ENCODE data around the gene CD33.
"Not testable (repeated sequence)": the region's sequence is repeated elsewhere in the genome, so short reads cannot be mapped to it uniquely, and the experiment has no call there.

Gene CD33

DNA sequence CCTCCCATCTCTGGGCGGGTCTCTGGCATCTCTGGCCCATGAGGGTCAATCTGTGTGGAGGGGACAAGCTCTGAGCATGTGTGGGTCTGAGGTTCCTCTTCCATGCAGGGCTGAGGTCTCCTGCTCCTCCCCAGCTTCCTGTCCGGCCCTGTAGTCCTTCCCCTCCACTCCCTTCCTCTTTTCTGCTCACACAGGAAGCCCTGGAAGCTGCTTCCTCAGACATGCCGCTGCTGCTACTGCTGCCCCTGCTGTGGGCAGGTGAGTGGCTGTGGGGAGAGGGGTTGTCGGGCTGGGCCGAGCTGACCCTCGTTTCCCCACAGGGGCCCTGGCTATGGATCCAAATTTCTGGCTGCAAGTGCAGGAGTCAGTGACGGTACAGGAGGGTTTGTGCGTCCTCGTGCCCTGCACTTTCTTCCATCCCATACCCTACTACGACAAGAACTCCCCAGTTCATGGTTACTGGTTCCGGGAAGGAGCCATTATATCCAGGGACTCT is at the start of gene CD33:
Gene CD33, plus strand, starts transcription at position 183 of the 496 bp plus-strand sequence. Its CDS starts 39 bp downstream, at position 222.
- in situ Hi-C loops (cut with MboI; ENCODE audit: low sequenced_read_pairs): not testable (repeated sequence)

DNA sequence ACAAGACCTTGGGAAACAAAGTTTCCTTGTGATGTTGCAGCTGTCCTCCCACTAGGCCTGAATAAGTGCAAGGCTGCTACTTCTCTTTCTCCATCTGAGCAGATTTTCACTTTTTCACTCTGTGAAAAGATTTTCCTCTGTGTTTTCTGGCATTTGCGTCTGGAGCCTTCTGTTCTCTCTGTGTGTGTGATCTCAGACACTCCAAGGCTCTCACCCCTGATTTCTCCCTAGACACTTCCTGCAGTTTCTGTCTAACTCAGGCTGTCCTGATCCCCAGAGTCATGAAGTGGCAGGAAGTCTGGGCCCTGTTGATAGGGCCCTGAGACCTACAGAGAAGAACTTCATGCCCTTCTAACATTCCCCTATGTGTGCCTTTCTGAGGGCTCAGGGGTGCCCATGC is 45.6 kb upstream of the CD33 start:
- in situ Hi-C loops (cut with MboI; ENCODE audit: low sequenced_read_pairs): no loop called here

DNA sequence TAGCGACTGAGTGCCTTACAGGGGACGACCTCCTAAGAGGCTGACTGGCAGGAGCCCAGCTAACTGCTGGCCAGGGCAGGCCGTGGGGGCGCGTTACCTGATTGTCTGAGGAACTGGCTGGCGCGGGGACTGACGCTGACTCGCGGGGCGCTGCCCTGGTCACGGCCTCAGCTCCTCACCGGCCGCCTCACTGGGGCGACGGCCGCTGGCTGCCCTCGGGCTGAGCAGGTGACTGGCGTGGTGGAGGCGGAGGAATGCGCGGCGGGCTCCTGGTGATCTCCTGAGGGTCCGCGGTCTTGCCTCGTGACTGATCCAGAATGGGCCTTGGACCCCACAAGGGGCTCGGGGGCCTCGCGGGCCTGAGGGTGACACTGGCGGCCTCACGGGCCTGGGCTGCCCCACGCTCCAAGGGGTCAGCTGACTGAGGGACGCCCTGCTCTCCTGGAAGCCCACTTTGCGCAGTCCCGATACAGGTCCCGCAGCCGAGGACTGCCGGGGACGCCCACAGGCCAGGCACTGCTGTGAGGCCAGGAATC is 43.4 kb upstream of the CD33 start:
- in situ Hi-C loops (cut with MboI; ENCODE audit: low sequenced_read_pairs): no loop called here

DNA sequence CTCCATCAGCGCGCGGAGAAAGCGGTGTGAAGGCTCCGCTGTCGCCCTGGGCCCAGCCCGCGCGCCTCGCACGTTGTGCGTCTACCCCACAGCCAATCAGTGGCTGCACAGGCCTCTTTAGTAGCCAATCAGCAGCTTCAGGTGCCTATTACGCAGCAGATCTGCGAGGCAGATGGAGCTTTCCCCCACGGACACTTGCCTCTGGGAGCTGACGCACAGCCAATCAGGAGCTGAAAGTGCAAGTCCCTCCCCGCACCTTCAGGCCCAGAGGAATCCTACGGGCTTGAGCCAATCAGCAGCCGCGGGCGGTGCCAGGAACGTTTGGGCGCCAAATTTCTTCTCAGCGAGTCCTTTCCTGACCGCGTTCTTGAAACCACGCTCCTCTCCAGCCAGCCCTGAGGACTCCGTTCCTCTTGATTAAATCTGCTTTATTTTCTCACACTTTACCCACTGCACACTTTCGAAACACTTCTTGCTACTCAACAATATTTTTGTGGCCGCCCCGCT is 42.9 kb upstream of the CD33 start:
- in situ Hi-C loops (cut with MboI; ENCODE audit: low sequenced_read_pairs): no loop called here

DNA sequence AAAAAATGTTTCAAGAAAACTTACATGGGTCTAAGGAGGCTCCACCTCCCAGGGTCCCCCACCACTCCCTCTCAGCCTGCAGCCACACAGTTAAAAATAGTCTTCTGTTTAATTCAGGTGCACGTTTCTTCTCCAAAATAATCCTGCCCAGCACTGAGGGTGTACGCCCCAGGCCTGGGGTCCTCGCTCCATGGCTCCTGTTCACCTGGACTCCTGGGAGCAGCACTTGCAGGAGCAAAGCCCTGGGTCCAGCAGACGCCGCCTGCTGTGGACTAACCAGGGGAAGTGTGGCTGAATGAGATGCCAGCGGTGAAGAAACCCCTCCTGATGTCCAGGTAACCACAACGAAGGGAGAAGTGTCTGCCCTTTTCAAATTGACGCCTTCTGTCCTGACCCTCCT is 41.3 kb upstream of the CD33 start:
- in situ Hi-C loops (cut with MboI; ENCODE audit: low sequenced_read_pairs): no loop called here

DNA sequence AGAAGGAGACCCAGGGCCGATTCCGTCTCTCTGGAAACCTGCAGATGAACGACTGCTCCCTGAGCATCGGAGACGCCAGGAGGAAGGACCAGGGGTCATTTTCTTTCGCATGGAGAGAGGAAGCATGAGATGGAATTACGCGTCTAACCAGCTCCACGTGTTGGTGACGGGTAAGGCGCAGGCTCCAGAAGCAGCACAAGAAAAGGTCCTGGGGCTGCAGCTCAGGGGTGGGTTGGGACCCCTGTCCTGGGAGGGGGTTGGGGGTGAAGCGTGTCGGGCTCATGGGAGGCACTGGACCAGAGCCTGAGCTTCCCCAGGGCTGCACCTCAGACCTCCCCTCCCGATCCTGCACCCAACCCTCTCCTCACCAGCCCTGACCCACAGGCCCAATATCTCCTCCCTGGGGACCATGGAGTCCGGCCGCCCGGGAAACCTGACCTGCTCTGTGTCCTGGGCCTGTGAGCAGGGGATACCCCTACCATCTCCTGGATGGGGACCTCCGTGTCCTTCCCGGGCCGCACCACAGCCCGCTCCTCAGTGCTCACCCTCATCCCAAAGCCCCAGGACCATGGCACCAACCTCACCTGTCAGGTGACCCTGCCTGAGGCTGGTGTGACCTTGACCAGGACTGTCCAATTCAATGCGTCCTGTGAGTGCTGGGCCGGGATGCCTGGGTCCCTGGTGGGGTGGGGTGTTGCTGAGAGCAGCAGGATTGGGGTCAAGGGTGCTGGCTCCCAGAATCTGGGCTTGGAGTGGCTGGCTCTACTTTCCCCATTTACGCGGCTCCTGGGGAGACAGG is 39.6 kb upstream of the CD33 start:
- in situ Hi-C loops (cut with MboI; ENCODE audit: low sequenced_read_pairs): no loop called here

DNA sequence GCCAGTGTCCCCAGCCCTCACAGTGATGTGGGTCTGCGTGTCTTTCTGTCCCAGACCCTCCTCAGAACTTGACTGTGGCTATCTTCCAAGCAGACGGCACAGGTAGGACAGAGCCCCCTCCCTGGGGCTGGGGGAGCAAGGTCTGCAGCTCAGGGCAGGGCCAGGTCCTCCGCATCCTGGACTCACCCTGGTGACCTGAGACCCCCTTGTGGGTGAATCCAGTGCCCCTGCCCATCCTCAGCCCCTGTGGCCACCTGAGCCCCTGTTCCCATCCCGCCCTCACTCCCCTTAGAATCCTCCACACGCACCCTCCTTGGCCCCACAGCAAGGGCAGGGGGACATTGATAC is 39.0 kb upstream of the CD33 start:
- in situ Hi-C loops (cut with MboI; ENCODE audit: low sequenced_read_pairs): no loop called here

DNA sequence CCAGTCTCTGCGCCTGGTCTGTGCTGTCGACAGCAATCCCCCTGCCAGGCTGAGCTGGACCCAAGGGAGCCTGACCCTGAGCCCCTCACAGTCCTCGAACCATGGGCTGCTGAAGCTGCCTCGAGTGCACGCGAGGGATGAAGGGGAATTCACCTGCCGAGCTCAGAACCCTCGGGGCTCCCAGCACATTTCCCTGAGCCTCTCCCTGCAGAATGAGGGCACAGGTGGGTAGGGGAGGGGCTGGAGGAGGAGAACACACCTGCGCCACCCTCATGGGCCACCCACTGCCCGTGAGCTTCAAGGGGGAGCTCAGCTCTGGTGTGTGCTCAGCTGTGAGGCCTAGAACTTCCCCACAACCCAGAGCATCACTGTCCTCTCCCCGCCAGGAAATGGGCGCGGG is 38.6 kb upstream of the CD33 start:
- in situ Hi-C loops (cut with MboI; ENCODE audit: low sequenced_read_pairs): no loop called here

DNA sequence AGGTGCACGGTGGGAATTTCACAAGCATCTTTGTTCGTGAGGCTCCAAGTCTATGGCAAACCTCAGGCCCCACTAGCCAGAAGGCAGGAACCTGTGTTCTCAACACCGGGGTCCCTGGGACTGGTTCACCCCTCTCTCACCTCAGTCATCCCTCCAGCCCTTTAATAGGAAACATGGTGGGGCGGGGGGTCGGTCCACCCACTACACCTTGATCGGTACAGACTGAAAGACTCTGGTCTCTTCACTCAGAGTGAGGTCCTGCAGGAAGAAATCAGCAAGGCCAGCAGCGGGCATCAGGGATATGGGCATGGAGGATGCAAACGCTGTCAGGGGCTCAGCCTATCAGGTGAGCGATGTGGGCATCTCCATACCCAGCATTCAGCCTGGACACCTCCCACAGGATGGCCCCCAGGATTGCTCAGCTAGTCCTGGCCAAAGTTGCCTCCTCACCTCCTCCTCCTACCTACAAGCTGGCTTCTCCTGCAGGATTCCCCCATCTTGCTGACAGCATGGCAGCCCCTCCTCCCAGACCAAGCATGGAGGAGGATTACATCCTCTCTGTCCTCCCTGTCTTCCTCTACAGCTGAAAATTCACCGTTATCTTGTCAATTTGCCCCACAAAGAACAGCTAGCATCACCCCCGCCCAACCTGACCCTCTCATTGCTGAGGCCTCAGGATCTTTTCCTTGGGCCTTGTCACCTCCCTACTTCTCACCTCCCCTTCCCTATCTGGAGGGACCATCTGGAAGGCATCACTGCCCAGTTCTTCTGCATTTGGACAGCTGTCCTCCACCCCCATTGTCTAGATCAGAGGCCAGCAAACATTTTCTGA is 37.3 kb upstream of the CD33 start:
- in situ Hi-C loops (cut with MboI; ENCODE audit: low sequenced_read_pairs): no loop called here

DNA sequence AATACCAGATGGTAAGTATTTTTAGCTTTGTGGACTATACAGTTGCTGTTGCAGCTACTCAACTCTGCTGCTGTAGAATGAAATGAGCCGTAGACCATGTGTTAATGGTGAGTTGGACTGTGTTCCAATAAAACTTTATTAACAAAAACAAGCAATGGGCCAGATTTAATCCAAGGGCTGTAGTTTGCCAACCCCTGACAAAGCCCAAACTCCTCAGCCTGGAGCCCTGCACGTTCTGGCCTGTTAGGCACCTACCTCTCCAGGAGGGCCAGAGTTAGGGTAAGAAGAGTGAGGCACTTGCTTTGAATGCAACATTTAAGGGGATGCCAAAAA is 36.7 kb upstream of the CD33 start:
- in situ Hi-C loops (cut with MboI; ENCODE audit: low sequenced_read_pairs): no loop called here

DNA sequence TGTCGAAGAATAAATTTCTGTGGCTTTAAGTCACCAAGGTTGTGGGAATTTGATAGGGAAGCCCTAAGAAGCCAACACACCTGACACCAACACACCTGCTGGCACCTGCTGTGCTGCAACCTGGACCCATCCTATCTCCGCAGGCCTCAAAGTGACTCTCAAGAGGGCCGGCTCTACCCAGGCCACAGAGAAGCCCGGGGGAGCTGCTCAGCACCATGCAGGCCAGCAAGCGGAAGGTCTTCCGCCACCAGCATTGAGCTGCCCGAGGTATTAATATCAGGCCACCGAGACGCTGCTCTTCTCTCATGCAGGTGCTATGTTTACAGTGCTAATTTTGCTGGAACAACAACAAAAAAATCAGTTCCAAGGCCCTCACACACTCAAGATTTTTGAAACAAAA is 32.2 kb upstream of the CD33 start:
- in situ Hi-C loops (cut with MboI; ENCODE audit: low sequenced_read_pairs): no loop called here

DNA sequence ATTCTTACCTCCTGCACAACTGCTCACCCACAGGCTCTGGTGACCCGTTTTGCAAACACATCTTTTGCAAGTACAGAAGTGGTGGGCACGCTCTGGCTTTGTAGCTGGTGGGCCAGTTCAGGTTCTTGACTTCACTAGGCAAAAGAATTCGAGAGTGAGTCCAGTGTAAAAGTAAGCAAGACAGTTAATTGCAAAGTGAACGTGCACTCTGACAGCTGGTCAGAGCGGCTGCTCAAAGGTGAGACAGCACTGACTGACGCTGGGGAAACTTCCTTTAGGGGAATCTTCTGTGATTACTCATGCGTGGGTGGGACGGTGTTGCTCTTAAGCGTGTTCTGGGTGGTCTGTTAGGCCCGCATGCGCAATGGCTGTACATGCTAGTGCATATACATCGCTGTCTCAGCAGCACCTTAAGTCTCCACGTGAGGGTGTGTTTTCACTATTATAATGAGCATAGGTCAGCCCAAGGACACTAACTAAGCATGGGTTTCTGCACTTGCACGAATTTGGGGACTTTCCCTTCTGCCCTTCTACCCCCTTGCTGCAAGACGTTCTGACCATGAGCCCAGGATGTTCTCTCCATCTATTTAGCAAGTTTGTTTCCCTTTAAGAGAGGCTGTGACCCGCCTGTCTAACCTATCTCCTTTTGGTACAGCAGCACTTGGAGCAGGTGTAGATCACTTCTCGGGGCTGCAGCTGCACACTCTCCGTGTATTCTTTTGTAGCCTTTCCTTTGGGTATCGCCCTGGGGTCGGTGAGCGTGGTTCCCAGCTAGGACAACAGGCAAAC is 30.2 kb upstream of the CD33 start:
- in situ Hi-C loops (cut with MboI; ENCODE audit: low sequenced_read_pairs): no loop called here

DNA sequence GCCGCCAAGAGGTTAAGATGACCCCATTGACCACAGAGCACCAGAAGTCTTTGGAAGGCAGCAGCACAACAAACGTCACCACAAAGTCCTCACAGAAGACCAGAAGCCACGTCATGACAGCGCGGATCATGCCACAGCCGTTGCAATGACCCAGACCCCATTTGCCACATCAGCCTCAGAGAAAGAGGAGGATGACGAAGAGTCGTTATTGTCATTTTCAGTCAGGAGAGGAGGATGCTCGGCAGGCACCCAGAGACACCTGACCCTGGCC is 29.6 kb upstream of the CD33 start:
- in situ Hi-C loops (cut with MboI; ENCODE audit: low sequenced_read_pairs): no loop called here

DNA sequence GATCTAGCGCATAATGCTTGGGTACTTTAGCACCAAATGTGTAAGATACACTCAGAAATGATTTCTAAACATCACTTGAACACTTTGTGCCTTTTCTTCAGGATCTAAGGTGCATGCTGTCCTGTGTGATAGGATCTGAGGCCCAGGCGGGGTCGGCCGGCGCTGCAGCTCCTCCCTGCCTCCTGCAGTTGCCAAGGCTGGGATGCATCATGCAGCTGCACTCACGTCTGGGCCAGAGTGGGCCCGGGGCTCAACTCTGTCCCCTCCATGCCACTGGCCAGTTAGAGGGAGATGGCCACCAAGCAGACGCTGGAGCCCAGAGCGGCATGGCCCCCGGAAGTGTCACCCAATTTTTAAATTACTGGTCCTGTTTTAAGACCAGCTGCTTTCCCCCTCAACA is 29.3 kb upstream of the CD33 start:
- in situ Hi-C loops (cut with MboI; ENCODE audit: low sequenced_read_pairs): no loop called here

DNA sequence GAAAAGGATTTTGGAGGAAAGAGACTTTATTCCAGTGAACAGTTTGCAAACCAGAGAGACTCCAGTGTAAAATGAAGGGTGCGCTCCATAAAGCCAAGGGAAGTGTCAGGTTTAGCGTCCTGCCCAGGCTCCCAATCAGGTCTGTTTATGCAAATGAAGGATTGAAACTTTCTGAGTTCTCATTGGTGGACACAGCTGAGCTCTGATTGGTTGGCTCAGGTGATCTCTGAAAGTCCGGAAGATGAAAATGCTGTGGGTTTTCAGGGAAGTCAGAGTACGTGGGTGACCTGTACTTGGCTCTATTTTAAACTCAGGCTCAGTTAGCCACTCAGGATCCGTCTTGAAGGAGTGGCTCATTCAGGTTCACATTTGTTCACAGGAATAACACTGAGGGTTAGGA is 28.7 kb upstream of the CD33 start:
- in situ Hi-C loops (cut with MboI; ENCODE audit: low sequenced_read_pairs): no loop called here

DNA sequence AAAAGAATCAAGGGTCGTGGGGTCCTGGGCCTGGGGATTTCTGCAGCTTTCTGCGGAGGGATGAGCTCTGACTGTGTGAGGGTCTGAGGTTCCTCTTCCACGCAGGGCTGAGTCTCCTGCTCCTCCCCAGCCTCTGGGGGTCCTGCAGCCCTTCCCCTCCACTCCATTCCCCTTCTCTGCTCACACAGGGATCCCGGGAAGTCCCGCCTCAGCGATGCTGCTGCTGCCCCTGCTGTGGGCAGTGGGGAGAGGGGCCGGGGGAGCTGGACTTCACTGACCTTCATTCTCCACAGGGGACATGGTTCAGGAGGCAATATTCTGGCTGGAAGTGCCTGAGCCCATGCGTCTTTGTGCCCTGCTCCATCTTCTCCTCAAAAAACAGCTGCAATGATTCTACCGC is 26.2 kb upstream of the CD33 start:
- in situ Hi-C loops (cut with MboI; ENCODE audit: low sequenced_read_pairs): no loop called here

DNA sequence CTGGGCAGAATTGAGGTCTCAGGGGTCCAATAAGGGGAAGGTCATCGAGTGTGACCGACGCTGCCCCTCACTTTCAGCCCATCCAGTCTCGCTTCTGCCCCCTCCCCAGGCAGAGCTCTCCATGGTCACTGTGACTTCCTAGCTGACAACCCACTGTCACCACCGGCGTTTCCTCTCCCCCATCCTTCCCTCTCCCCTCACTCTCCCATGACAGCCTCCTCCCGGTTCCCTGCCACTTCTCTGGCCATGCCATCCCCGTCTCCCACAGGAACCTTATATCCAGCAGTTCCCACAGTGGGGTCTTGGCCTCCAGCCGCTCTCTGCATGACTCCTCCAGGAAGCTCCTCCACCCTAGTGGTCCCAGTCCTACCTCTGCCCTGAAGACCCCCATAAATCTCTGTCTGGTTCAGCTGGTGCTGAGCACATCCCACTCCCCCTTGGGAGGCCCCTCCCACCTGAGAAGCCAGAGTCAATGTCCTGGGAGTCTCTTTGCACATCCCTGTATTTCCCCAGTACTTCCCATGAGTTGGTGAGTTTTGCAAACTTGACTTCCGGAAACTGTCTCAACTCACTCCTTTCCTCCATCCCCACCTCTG is 24.7 kb upstream of the CD33 start:
- in situ Hi-C loops (cut with MboI; ENCODE audit: low sequenced_read_pairs): no loop called here

DNA sequence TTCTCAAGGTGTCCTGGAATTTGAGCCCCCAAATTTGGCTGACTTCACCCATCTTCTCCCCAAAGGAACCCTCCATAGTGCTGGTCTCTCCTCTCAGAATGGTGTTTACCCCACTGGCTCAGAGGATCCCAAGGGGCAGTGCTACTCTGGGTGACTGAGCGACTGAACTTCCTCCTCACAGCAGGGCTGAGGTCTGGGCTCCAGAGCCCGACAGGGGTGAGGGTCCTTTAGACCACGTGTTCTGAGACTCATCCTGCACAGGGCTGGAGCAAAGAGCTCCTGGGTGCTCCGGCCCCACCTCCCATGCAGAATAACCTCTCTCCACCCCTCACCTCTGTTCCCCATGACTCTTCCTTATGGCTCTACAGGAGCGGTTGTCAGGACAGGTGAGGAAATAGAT is 23.2 kb upstream of the CD33 start:
- in situ Hi-C loops (cut with MboI; ENCODE audit: low sequenced_read_pairs): no loop called here

DNA sequence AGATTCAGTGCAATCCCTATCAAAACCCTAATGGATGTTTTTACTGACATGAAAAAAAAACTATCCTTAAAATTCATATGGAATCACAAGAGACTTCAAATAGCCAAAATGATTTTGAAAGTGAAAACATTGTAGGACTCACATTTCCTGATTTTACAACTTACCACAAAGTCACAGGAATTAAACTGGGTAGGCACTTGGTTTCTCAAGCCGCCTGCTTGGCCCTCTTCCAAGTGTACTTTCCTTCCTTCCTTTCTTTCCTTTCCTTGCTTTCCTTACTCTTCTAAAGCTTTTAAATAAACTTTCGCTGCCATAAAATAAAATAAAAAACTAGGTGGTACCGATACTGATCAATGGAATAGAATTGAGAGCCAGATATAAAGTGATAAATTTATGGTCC is 21.0 kb upstream of the CD33 start:
- in situ Hi-C loops (cut with MboI; ENCODE audit: low sequenced_read_pairs): no loop called here

DNA sequence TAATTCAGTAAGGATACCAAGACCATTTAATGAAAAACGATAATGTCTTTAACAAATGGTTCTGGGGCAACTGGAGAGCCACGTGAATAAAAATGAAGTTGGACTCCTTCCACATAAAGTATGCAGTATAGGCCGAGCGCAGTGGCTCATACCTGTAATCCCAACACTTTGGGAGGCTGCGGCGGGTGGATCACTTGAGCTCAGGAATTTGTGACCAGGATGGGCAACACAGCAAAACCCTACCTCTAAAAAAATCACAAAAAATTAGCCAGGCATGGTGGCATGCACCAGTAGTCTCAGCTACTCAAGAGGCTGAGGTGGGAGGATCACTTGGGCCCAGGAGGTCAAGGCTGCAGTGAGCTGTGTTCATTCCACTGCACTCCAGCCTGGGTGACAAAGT is 20.6 kb upstream of the CD33 start:
- in situ Hi-C loops (cut with MboI; ENCODE audit: low sequenced_read_pairs): no loop called here

DNA sequence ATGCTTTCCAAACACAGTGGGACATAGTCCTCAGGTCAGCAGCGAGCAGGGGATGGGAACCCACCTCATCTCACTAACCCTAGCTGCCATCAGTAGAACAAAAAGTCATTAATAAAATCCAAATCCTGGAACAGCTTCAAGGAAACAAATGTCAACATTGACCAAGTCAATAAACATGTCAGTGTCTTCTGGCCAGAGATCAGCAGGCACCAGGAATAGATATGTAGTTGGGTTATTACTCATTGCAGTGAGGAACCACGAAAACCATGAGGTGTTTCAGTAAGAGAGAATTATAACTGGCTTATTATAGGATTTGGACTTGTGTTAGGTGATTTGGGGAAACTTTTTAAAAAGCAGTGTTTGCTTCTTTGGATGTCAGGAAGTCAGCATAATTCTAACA is 17.1 kb upstream of the CD33 start:
- in situ Hi-C loops (cut with MboI; ENCODE audit: low sequenced_read_pairs): no loop called here
